ENCODE data around the gene DNM3. TPM values are rescaled to one million over a fixed set of nuclear protein-coding genes. Genes with fewer than 3 reads are reported as not detected.

DNM3 gene
- total and polyA plus RNA-seq, 10 of the 15 experiments (the other 5 are each of a cell fraction or from before 2014, with no cell fraction given) = 0.03 to 1.5 (median 0.08) TPM; not detected in 3

DNA sequence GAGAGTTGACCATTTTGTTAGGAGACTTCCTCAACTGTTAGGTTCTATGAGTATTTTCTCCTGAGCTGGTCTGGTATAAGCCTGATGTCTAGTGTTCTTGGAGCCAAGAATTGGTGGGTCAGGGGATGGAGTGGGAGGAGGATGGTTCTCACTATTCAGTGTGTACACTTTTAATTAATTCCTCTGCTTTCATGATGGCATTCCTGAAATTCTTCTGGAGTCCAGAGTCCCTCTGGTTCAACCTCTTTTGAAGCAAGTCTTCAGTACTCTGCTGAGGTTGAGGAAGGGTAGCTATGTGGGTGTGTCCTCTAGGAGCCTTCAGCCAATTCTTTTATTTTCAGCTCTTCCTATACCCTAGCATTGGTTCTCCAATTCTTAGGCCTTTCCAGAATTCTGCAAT is 149.1 kb downstream of the DNM3 start:
- TF ChIP-seq NFIC (IDR thresholded peaks at IDR 0.05; ENCODE audit: low read depth, low read length) (no peak), GABPA (IDR thresholded peaks at IDR 0.05; ENCODE audit: low read depth) (no peak), PAX5 (IDR thresholded peaks at IDR 0.05; ENCODE audit: borderline replicate concordance, low read depth, low read length) (no peak), BHLHE40 (IDR thresholded peaks at IDR 0.05; ENCODE audit: borderline replicate concordance in 1 of 2, low read depth in 2 of 2, low read length in 1 of 2) (no peak), ZNF274 (IDR thresholded peaks at IDR 0.05; ENCODE audit: insufficient read depth, insufficient read length) (no peak), SPI1 (IDR thresholded peaks at IDR 0.05; ENCODE audit: borderline replicate concordance, insufficient read depth, low read depth, low read length) (no peak), ZBTB11 (CRISPR knock-in tag; IDR thresholded peaks at IDR 0.05) (no peak), MTA3 (IDR thresholded peaks at IDR 0.05; ENCODE audit: borderline replicate concordance, low read length) (no peak), SMAD1 (IDR thresholded peaks at IDR 0.05; ENCODE audit: low read depth, partially characterized antibody) (no peak), EGR1 (IDR thresholded peaks at IDR 0.05; ENCODE audit: borderline replicate concordance in 1 of 2, low read depth in 2 of 2, low read length in 2 of 2) (no peak), MXI1 (IDR thresholded peaks at IDR 0.05; ENCODE audit: low read depth, low read length) (no peak), CREM (IDR thresholded peaks at IDR 0.05; ENCODE audit: low read depth) (no peak), RAD21 (IDR thresholded peaks at IDR 0.05; ENCODE audit: insufficient read depth, low read depth, low read length) (no peak), NFYA (IDR thresholded peaks at IDR 0.05; ENCODE audit: borderline replicate concordance, low read depth, low read length) (no peak), MLLT1 (IDR thresholded peaks at IDR 0.05) (no peak), BACH1 (IDR thresholded peaks at IDR 0.05; ENCODE audit: borderline replicate concordance) (no peak)
- TF ChIP-seq, protein P1, sequence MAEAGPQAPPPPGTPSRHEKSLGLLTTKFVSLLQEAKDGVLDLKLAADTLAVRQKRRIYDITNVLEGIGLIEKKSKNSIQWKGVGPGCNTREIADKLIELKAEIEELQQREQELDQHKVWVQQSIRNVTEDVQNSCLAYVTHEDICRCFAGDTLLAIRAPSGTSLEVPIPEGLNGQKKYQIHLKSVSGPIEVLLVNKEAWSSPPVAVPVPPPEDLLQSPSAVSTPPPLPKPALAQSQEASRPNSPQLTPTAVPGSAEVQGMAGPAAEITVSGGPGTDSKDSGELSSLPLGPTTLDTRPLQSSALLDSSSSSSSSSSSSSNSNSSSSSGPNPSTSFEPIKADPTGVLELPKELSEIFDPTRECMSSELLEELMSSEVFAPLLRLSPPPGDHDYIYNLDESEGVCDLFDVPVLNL (IDR thresholded peaks at IDR 0.05; ENCODE audit: low read depth, low read length) = no peak
- TF ChIP-seq, protein P2, sequence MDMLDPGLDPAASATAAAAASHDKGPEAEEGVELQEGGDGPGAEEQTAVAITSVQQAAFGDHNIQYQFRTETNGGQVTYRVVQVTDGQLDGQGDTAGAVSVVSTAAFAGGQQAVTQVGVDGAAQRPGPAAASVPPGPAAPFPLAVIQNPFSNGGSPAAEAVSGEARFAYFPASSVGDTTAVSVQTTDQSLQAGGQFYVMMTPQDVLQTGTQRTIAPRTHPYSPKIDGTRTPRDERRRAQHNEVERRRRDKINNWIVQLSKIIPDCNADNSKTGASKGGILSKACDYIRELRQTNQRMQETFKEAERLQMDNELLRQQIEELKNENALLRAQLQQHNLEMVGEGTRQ (IDR thresholded peaks at IDR 0.05; ENCODE audit: borderline replicate concordance, low read depth, low read length) = no peak
- DNase-seq (ENCODE audit: low read depth, low spot score) (no peak), FAIRE-seq (no peak), ATAC-seq (no peak)
- H3K9ac ChIP-seq (ENCODE audit: control insufficient read depth, insufficient read depth, low read length) = no peak overlapping the region
- H3K4me1 ChIP-seq (ENCODE audit: control insufficient read depth, insufficient read depth, low read length) = no peaks in the 10 kb centered on the region
- in situ Hi-C loops (cut with MboI) (no loop called here), intact Hi-C loops (cut with micrococcal nuclease; ENCODE audit: unreplicated experiment) (no loop called here)
- H3K36me3 ChIP-seq (ENCODE audit: control insufficient read depth in 2 of 2, insufficient read depth in 2 of 2, low read length in 1 of 2) = no peaks in the 10 kb centered on the region
- H3K9me3 ChIP-seq (replicated peaks; ENCODE audit: control insufficient read depth, insufficient read depth, low read length) = no peaks in the 10 kb centered on the region
- H3K4me3 ChIP-seq = no peak overlapping the region
- H4K20me1 ChIP-seq (ENCODE audit: control insufficient read depth, insufficient read depth) = no peaks in the 10 kb centered on the region
- H3K27me3 ChIP-seq (replicated peaks in 1 of 2; ENCODE audit: control insufficient read depth in 2 of 2, insufficient read depth in 2 of 2, low read length in 1 of 2) = no peaks in the 10 kb centered on the region; a peak in 1 of 4 replicates
- no TSS peak for BruUV-seq (replicated peaks)
- ChIA-PET SMC1A (ENCODE audit: uncharacterized antibody, unreplicated experiment) (interaction anchor here (0.6 to 9.3 kb wide), 3 partner anchors 12 to 484 kb away, joined by 3 to 142 read pairs (median 8); no protein-coding TSS in a partner anchor), RAD21 (ENCODE audit: unreplicated experiment) (interaction anchor here (0.7 to 1.7 kb wide), 3 partner anchors 12 to 189 kb away, joined by 3 to 6 read pairs (median 3); no protein-coding TSS in a partner anchor), CTCF (interaction anchor here (1.0 to 14.3 kb wide), 3 partner anchors 11 to 188 kb away, joined by 3 to 322 read pairs (median 13); no protein-coding TSS in a partner anchor), POLR2A (no interaction called here)
- no peak overlapping the region for H2AFZ ChIP-seq (ENCODE audit: control insufficient read depth, low read depth, low read length)
- no peak overlapping the region for H3K27ac ChIP-seq (ENCODE audit: control insufficient read depth, insufficient read depth)
- no peaks in the 10 kb centered on the region for H3K79me2 ChIP-seq (ENCODE audit: control insufficient read depth, insufficient read depth, low read length)
- no peak overlapping the region for H3K4me2 ChIP-seq (ENCODE audit: control insufficient read depth, insufficient read depth)

Data from GM12878 (cell line).